IgD-negative memory B cell (primary cell): ENCODE measurements around the gene DSG2. TPM values are rescaled to one million over a fixed set of nuclear protein-coding genes. Genes with fewer than 3 reads are reported as not detected.
"Not testable (repeated sequence)": the region's sequence is repeated elsewhere in the genome, so short reads cannot be mapped to it uniquely, and the experiment has no call there.

Source experiments
- H3K27ac Mint-ChIP-seq, 3 donors: one replicate each; pipeline ENCODE4 v1.8.0; 2020 to 2022; ENCODE audit warnings: mild to moderate bottlenecking in 3 of 3, mixed read lengths in 3 of 3, moderate library complexity in 1 of 3
- H3K27me3 Mint-ChIP-seq: one replicate; pipeline ENCODE4 v1.8.0; 2021; ENCODE audit warnings: mixed read lengths
- H3K36me3 Mint-ChIP-seq: one replicate; pipeline ENCODE4 v1.8.0; 2020; ENCODE audit warnings: mild to moderate bottlenecking, mixed read lengths
- H3K4me1 Mint-ChIP-seq, 3 donors: one replicate each; pipeline ENCODE4 v1.8.0; 2020 to 2022; ENCODE audit warnings: mixed read lengths in 3 of 3, mild to moderate bottlenecking in 1 of 3
- H3K4me3 Mint-ChIP-seq, 4 donors: one replicate each; pipeline ENCODE4 v1.8.0; 2020 to 2022; ENCODE audit warnings: mild to moderate bottlenecking in 4 of 4, mixed read lengths in 4 of 4, moderate library complexity in 3 of 4
- H3K9me3 Mint-ChIP-seq, 3 donors: one replicate each; pipeline ENCODE4 v1.8.0; 2020 to 2021; ENCODE audit warnings: mixed read lengths in 3 of 3, mild to moderate bottlenecking in 1 of 3
- polyA plus RNA-seq: library from polyadenylated mRNA; unstranded; fragments of 300-500 nt; fragmentation: Illumina TruSeq; gene quantifications from one replicate; pipeline ENCODE4 v1.2.3, GENCODE V29; 2021

Gene DSG2
- polyA plus RNA-seq, 1 donor from 2014 or later, result not detected

DNA sequence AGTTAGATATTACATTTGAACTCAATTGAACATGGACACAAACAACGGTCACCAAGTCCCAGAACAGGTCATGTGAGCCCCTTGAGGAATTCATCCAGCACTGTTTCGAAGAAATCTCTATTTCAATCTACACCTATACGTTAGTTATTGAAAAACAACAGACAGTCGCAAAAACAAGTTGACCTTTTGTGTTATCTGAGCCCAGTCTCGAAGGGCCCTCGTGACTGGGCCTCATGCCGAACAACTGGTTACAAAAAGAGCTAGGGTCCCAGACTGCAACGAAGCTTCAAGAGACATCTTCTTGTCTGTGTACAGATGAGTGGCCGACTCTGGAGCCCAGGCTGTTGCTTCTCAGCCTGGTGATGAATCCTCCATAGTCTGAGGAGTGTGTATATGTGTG, 5.3 kb upstream of the DSG2 start:
- peaks cover 14% of the 10 kb centered on the region for H3K27me3 Mint-ChIP-seq
- H3K4me3 Mint-ChIP-seq, result no peak overlapping the region
- no peaks in the 10 kb centered on the region for H3K4me1 Mint-ChIP-seq
- H3K9me3 Mint-ChIP-seq, result no peaks in the 10 kb centered on the region
- H3K27ac Mint-ChIP-seq, result no peak overlapping the region
- H3K36me3 Mint-ChIP-seq, result no peaks in the 10 kb centered on the region

DNA sequence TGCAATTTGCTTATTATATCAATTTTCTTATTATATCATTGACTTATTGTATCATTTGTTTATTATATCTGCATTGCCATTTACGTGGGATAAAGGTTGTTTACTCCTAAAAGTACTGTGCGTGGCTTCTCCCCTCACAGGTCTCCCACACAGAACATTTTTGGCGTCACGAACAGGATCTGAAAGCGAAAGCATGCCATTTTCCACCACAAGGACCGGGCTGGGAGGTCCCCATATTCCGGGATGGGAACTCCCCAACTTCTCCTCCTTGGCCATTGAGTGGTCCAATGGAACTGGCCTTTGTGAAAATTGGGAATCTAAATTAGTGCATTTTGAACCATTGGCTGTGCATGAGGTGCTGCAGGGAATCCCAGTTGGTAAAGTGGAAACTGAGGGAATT, 4.8 kb upstream of the DSG2 start:
- Mint-ChIP-seq H3K36me3 (no peaks in the 10 kb centered on the region), H3K27me3 (peaks cover 14% of the 10 kb centered on the region), H3K9me3 (no peaks in the 10 kb centered on the region), H3K4me3 (no peak overlapping the region), H3K27ac (no peak overlapping the region), H3K4me1 (no peaks in the 10 kb centered on the region)

GRCh38 chr18:31493941-31494340, 4.0 kb upstream of the DSG2 start:
- Mint-ChIP-seq H3K9me3 (no peaks in the 10 kb centered on the region), H3K27ac (no peak overlapping the region), H3K4me1 (peaks cover 0 to 4% (median 3%) of the 10 kb centered on the region in 3 donors), H3K27me3 (peaks cover 19% of the 10 kb centered on the region), H3K4me3 (no peak overlapping the region), H3K36me3 (no peaks in the 10 kb centered on the region)

GRCh38 chr18:31494705-31495244, 3.2 kb upstream of the DSG2 start:
- H3K9me3 Mint-ChIP-seq, H3K27ac Mint-ChIP-seq: not testable (repeated sequence)
- H3K27me3 Mint-ChIP-seq, result peaks cover 26% of the 10 kb centered on the region

GRCh38 chr18:31497404-31497835, 557 bp upstream of the DSG2 start:
- H3K36me3 Mint-ChIP-seq, result no peaks in the 10 kb centered on the region
- H3K27me3 Mint-ChIP-seq, result peaks cover 29% of the 10 kb centered on the region
- H3K9me3 Mint-ChIP-seq, result no peaks in the 10 kb centered on the region
- no peak overlapping the region for H3K27ac Mint-ChIP-seq
- peaks cover 0 to 9% (median 8%) of the 10 kb centered on the region in 3 donors for H3K4me1 Mint-ChIP-seq
- peak overlapping the region in 2 of 4 donors; percentile 32 to 65 for H3K4me3 Mint-ChIP-seq

More at GRCh38 chr18:31494705-31495244, 3.2 kb upstream of the DSG2 start:
- H3K4me3 Mint-ChIP-seq, H3K36me3 Mint-ChIP-seq, H3K4me1 Mint-ChIP-seq: not testable (repeated sequence)

DNA sequence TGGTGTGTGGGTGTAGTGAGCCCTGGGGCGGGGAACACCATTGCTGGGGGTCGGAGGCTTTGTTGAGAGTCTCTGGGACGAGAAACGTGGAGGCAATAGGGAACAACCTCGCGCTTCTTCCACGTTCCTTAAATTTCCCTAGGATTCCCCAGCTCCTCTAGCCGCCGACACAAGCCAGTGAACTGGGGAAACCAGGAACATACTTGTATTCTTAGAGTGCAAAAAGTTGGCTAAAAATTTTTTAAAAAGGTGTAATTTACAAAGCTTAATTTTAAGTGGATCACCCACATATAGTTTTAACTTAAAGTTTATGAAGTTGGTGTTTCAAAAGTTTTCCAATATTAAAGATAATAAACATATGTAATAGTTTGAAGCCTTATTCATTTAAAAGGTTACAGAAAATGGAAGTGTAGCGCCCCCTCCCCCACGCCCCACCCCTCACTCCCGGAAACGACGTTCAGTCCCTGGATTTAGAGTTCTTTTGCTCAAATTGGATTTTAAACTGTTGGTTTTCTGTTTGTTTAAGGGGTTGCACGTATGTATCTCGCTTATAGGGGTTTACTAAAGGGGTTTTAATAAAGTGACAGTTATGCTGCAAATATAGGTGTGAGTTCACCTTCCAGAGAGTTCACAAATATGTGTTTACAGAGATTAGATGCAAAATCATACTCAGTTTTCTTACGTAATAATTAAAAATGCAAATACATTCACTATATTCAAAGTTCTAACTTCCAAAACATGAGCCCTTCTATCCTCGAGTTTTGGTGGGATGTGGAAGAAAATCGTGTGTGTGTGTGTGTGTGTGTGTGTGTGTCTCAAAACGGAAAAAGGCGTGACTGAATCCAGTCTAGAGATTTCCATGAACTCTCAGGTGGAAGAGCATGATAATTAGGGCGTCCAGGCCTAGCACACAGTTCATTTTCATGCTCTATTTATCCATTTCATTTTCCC, 872 bp downstream of the DSG2 start:
- peak overlapping the region in 3 of 4 donors; percentile 61 to 81 (median 69) for H3K4me3 Mint-ChIP-seq
- H3K36me3 Mint-ChIP-seq, result no peaks in the 10 kb centered on the region
- no peaks in the 10 kb centered on the region for H3K9me3 Mint-ChIP-seq

DNA sequence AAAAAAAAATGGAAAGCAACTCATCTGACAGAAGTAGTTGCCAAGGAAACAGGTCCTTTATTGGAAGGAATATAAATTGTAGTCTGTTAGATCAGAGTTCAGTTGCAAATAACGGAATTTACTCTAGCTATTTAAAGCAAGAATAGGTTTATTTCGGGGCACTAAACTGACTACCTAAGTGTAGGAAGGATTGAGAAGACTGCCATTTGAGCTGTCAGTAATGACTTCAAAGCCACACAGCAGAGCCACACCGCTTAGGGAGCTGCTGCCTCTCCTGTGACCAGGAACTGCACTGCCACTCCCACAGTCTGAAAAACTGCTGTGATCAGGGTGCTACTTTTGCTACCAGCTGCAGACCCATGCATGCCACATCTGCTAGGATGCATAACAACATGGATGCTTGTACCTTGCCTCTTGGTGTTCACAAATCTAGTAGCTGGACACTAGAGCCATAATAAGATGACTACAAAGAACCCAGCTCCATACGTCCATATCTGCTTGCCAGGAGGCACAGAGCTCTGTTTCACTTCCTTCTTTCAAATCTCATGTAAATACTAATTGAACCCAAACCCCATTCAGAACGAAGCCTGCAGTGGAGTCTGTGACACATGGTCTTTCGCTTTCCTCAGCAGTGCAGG, 2.2 kb downstream of the DSG2 start:
- no peak overlapping the region for H3K4me3 Mint-ChIP-seq
- peaks cover 24% of the 10 kb centered on the region for H3K27me3 Mint-ChIP-seq
- H3K36me3 Mint-ChIP-seq, result no peaks in the 10 kb centered on the region
- no peak overlapping the region for H3K27ac Mint-ChIP-seq
- H3K9me3 Mint-ChIP-seq, result no peaks in the 10 kb centered on the region
- H3K4me1 Mint-ChIP-seq, result peaks cover 0 to 9% (median 8%) of the 10 kb centered on the region in 3 donors

More for the DNA sequence above, 872 bp downstream of the DSG2 start:
- peaks cover 29% of the 10 kb centered on the region for H3K27me3 Mint-ChIP-seq
- peaks cover 0 to 9% (median 8%) of the 10 kb centered on the region in 3 donors for H3K4me1 Mint-ChIP-seq
- H3K27ac Mint-ChIP-seq, result no peak overlapping the region

DNA sequence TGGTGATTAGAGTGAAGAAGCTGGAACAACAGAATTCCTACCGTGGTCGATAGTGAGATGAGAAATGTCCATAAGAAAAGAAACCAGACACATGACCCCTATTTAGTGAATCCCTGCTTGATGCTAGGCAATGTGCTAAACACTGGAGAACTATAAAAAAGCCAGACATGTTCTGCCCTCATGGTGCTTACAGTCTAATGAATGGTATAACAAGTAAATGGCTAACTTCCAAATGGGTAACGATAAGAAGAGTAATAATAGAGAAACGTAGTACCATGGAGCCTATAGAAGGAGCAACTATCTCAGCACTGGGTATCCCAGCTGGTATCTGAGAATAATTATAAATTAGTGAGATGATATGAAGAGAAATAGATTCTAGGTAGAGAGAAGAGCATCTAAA, 5.0 kb downstream of the DSG2 start:
- H3K27ac Mint-ChIP-seq, result no peak overlapping the region
- no peak overlapping the region for H3K4me3 Mint-ChIP-seq
- peaks cover 16% of the 10 kb centered on the region for H3K27me3 Mint-ChIP-seq
- no peaks in the 10 kb centered on the region for H3K36me3 Mint-ChIP-seq
- H3K4me1 Mint-ChIP-seq, result peaks cover 0 to 9% (median 8%) of the 10 kb centered on the region in 3 donors
- H3K9me3 Mint-ChIP-seq, result peaks cover 0 to 3% (median 0%) of the 10 kb centered on the region in 3 donors

DNA sequence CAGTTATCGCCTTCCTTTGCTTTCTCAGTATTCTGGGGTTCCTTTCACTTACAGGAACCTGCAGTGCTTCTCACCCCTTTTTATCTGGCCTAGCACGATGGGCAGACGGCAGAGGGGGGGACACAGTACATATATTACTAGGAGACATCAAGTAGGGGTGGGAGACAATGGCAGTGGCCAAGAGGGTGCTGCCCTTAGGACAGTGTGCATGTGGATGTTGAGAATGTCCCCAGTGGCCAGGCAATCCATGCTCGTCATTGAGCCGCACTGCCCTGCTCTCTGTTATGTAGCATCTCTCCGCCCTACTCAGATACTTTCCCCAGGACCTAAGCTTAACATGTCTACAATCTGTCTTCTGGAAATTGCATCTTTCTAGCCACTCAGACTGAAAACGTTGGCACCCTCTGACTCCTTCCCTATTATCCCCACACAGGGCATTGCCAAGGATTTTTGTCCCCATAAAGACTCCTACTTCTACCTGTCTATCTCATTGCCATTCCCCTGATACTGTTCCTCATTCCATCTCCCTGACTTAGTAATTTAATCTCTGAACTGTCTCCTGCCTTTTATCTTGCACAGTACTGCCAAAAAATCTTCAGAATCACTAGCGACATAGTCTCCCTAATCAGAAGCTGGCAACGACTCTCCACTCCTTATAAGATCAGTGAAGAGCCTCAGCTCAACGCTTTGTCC, 6.6 kb downstream of the DSG2 start:
- Mint-ChIP-seq H3K27ac (no peak overlapping the region), H3K4me1 (peaks cover 0 to 4% (median 2%) of the 10 kb centered on the region in 3 donors), H3K36me3 (no peaks in the 10 kb centered on the region), H3K9me3 (peaks cover 0 to 3% (median 0%) of the 10 kb centered on the region in 3 donors), H3K27me3 (peaks cover 7% of the 10 kb centered on the region), H3K4me3 (no peak overlapping the region)

GRCh38 chr18:31505156-31505555, 7.2 kb downstream of the DSG2 start:
- peaks cover 0 to 3% (median 0%) of the 10 kb centered on the region in 3 donors for H3K9me3 Mint-ChIP-seq
- peaks cover 7% of the 10 kb centered on the region for H3K27me3 Mint-ChIP-seq
- no peak overlapping the region for H3K4me3 Mint-ChIP-seq
- H3K27ac Mint-ChIP-seq, result no peak overlapping the region
- no peaks in the 10 kb centered on the region for H3K36me3 Mint-ChIP-seq
- peaks cover 0 to 4% (median 2%) of the 10 kb centered on the region in 3 donors for H3K4me1 Mint-ChIP-seq

DNA sequence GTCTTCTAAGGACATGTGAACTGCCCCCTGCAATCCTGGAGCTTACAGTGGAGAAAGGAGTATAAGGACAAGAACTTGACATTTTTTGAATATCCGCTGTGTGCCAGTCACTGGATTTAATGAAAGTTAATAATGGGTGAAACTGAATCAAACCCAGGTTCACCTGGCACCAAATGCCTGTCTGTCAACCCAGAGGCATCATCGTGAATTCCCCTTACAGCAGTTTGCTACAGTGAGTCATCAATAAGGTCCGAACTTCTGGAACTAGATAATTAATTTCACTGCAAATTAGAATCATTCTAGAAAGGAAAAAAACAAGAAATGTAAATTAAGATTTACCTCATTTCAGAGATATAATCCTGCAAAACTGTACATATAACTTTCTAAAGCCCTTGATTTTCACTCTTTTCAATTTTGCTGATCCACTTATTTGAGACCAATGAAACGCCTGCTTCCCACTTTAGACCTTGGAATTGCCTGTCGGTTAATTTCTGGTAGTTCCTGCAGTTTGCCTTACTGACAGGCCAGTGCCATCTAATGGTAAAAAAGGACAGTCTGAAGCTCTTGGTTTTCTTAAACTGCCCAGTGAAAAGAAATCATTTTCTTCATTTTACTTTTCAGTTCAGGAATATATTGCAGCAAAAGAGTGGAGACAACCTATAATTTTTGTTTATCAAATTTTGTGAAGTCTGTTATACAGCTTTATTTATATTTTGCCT, 8.2 kb downstream of the DSG2 start:
- H3K27me3 Mint-ChIP-seq, result peaks cover 3% of the 10 kb centered on the region
- no peak overlapping the region for H3K4me3 Mint-ChIP-seq
- no peak overlapping the region for H3K27ac Mint-ChIP-seq
- H3K9me3 Mint-ChIP-seq, result peaks cover 0 to 3% (median 0%) of the 10 kb centered on the region in 3 donors
- no peaks in the 10 kb centered on the region for H3K4me1 Mint-ChIP-seq
- H3K36me3 Mint-ChIP-seq, result no peaks in the 10 kb centered on the region

DNA sequence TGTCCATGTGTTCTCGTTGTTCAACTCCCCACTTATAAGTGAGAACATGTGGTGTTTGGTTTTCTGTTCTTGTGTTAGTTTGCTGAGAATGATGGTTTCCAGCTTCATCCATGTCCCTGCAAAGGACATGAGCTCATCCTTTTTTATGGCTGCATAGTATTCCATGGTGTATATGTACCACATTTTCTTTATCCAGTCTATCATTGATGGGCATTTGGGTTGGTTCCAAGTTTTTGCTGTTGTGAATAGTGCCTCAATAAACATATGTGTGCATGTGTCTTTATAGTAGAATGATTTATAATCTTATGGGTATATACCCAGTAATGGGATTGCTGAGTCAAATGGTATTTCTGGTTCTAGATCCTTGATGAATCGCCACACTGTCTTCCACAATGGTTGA, 9.1 kb downstream of the DSG2 start:
- not testable (repeated sequence) for H3K36me3 Mint-ChIP-seq, H3K4me3 Mint-ChIP-seq, H3K9me3 Mint-ChIP-seq, H3K27ac Mint-ChIP-seq, H3K4me1 Mint-ChIP-seq, H3K27me3 Mint-ChIP-seq

- Mint-ChIP-seq H3K4me3 (no peak overlapping the region), H3K27ac (no peak overlapping the region), H3K4me1 (no peaks in the 10 kb centered on the region), H3K9me3 (peaks cover 0 to 3% (median 0%) of the 10 kb centered on the region in 3 donors), H3K36me3 (no peaks in the 10 kb centered on the region), H3K27me3 (peaks cover 3% of the 10 kb centered on the region)
These were observed 10.8 kb downstream of the DSG2 start for GRCh38 chr18:31508781-31509180.

- H3K36me3 Mint-ChIP-seq, result no peaks in the 10 kb centered on the region
- peaks cover 0 to 3% (median 0%) of the 10 kb centered on the region in 3 donors for H3K9me3 Mint-ChIP-seq
- no peak overlapping the region for H3K27ac Mint-ChIP-seq
- H3K27me3 Mint-ChIP-seq, result peaks cover 3% of the 10 kb centered on the region
- H3K4me3 Mint-ChIP-seq, result no peak overlapping the region
- no peaks in the 10 kb centered on the region for H3K4me1 Mint-ChIP-seq
These were observed 11.6 kb downstream of the DSG2 start for GRCh38 chr18:31509571-31509970.
